Measurements from ENCODE around the gene BBOX1. TPM values are rescaled to one million over a fixed set of nuclear protein-coding genes. Genes with fewer than 3 reads are reported as not detected.

BBOX1 gene
- total RNA-seq, 1 donor from 2014 or later, result not detected

DNA sequence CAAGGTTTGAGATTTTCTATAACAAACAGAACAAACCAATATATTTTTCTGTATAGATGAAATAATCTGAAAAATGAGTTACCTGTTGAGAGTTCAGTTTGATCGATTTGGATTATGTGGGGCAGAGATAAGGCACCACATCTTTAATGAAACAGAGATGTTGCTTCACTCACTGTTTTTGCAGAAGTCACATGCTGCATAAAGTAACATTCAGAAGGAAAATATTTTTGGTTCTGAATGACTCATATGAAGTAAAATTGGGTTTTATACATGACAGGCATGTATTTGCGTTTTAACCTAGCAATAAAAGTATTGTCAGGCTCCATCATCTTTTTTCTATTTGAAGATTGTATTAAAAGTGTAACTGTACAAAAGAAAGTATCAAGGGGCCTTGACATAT is 77.8 kb downstream of the BBOX1 start:
- no peak overlapping the region for H3K27ac Mint-ChIP-seq (ENCODE audit: unreplicated experiment)
- no peak for DNase-seq (ENCODE audit: low spot score)
- no peaks in the 10 kb centered on the region for H3K36me3 Mint-ChIP-seq (ENCODE audit: low read depth, unreplicated experiment)
- H3K4me1 Mint-ChIP-seq (ENCODE audit: unreplicated experiment), result no peaks in the 10 kb centered on the region
- H3K27me3 Mint-ChIP-seq (ENCODE audit: unreplicated experiment), result no peaks in the 10 kb centered on the region
- no peak overlapping the region for H3K4me3 Mint-ChIP-seq (ENCODE audit: unreplicated experiment)
- TF ChIP-seq, protein P1, sequence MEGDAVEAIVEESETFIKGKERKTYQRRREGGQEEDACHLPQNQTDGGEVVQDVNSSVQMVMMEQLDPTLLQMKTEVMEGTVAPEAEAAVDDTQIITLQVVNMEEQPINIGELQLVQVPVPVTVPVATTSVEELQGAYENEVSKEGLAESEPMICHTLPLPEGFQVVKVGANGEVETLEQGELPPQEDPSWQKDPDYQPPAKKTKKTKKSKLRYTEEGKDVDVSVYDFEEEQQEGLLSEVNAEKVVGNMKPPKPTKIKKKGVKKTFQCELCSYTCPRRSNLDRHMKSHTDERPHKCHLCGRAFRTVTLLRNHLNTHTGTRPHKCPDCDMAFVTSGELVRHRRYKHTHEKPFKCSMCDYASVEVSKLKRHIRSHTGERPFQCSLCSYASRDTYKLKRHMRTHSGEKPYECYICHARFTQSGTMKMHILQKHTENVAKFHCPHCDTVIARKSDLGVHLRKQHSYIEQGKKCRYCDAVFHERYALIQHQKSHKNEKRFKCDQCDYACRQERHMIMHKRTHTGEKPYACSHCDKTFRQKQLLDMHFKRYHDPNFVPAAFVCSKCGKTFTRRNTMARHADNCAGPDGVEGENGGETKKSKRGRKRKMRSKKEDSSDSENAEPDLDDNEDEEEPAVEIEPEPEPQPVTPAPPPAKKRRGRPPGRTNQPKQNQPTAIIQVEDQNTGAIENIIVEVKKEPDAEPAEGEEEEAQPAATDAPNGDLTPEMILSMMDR (IDR thresholded peaks at IDR 0.05; ENCODE audit: unreplicated experiment), result no peak
- H3K9me3 Mint-ChIP-seq (ENCODE audit: unreplicated experiment), result no peaks in the 10 kb centered on the region

DNA sequence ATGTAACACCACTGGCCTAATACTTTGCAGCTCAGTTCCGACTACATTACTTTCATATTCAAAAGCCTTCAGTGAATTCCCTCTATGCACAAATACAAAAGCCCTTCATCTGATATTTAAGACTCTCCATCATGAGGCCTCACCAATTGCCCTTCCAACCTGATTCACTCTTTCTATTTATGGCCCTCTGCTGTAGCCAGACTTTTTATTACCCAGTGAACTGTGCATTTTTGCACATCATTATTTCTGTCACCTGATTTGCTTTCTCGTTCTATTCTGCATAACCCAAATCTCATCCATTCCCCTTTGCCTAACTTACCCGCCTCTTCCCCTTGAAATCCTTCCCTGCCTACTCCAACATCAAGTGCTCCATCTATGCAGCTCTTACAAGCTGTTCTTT is 78.3 kb downstream of the BBOX1 start:
- Mint-ChIP-seq H3K4me1 (ENCODE audit: unreplicated experiment) (no peaks in the 10 kb centered on the region), H3K27ac (ENCODE audit: unreplicated experiment) (no peak overlapping the region), H3K36me3 (ENCODE audit: low read depth, unreplicated experiment) (no peaks in the 10 kb centered on the region), H3K9me3 (ENCODE audit: unreplicated experiment) (no peaks in the 10 kb centered on the region), H3K4me3 (ENCODE audit: unreplicated experiment) (no peak overlapping the region), H3K27me3 (ENCODE audit: unreplicated experiment) (no peaks in the 10 kb centered on the region)
- TF ChIP-seq, protein P1 (IDR thresholded peaks at IDR 0.05; ENCODE audit: unreplicated experiment), result no peak
- no peak for DNase-seq (ENCODE audit: low spot score)

DNA sequence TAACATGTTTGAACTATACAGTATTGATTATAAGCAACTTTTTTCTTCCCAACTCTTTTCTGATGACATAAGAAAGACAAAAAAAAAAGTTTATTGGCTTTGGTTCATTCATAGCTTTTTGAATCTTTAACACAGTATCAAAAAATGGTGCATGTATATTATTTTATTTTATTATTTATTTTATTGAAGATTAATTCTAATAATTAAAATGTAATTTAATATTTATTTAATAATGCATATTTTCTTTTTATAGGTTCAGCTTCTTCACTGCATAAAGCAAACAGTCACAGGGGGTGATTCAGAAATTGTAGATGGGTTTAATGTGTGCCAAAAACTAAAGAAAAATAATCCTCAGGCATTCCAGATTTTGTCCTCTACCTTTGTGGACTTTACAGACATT is 78.8 kb downstream of the BBOX1 start:
- H3K4me3 Mint-ChIP-seq (ENCODE audit: unreplicated experiment), result no peak overlapping the region
- no peak for DNase-seq (ENCODE audit: low spot score)
- TF ChIP-seq, protein P1 (IDR thresholded peaks at IDR 0.05; ENCODE audit: unreplicated experiment), result no peak
- no peaks in the 10 kb centered on the region for H3K4me1 Mint-ChIP-seq (ENCODE audit: unreplicated experiment)
- no peaks in the 10 kb centered on the region for H3K36me3 Mint-ChIP-seq (ENCODE audit: low read depth, unreplicated experiment)
- H3K27me3 Mint-ChIP-seq (ENCODE audit: unreplicated experiment), result no peaks in the 10 kb centered on the region
- H3K9me3 Mint-ChIP-seq (ENCODE audit: unreplicated experiment), result no peaks in the 10 kb centered on the region
- no peak overlapping the region for H3K27ac Mint-ChIP-seq (ENCODE audit: unreplicated experiment)

DNA sequence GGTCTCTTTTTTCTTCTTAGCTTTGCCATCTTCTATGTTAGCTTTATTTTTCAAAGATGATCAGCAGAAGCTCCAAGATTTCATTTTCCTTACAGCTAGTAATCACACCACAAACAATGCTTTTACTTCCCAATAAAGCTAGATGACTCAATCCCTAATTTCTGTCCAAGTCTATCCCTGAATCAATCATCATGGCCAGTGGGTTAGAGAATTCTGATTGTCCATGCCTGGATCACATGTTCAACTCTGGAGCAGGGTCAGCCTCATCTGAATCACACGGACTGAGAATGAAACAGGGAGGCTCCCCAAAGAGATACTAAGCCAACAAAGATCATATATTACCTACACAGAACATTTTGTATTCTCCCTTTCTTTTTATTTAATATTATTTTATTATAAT is 79.6 kb downstream of the BBOX1 start:
- Mint-ChIP-seq H3K36me3 (ENCODE audit: low read depth, unreplicated experiment) (no peaks in the 10 kb centered on the region), H3K27ac (ENCODE audit: unreplicated experiment) (no peak overlapping the region), H3K4me3 (ENCODE audit: unreplicated experiment) (no peak overlapping the region), H3K27me3 (ENCODE audit: unreplicated experiment) (no peaks in the 10 kb centered on the region), H3K9me3 (ENCODE audit: unreplicated experiment) (no peaks in the 10 kb centered on the region), H3K4me1 (ENCODE audit: unreplicated experiment) (no peaks in the 10 kb centered on the region)
- TF ChIP-seq, protein P1 (IDR thresholded peaks at IDR 0.05; ENCODE audit: unreplicated experiment), result no peak
- DNase-seq (ENCODE audit: low spot score), result no peak

DNA sequence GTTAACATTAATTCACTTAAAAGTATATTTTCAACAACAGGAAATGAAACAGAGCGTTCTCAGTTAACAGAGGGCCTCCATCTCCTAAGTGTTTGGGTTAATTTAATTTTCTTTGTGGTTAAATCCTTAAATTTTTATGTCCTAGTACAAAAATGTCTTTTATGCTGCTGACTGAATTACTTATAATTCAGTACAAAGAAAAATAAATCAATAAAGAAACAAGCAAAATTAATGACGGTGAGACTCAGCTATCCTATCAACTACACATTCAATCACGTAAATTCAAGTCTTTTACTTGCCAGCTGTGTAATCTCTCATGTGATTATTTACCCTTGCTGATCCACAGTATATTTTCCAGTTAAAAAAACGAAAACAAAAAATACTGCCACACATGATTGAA is 81.4 kb downstream of the BBOX1 start:
- Mint-ChIP-seq H3K9me3 (ENCODE audit: unreplicated experiment) (no peaks in the 10 kb centered on the region), H3K4me3 (ENCODE audit: unreplicated experiment) (no peak overlapping the region), H3K27me3 (ENCODE audit: unreplicated experiment) (no peaks in the 10 kb centered on the region), H3K27ac (ENCODE audit: unreplicated experiment) (no peak overlapping the region), H3K36me3 (ENCODE audit: low read depth, unreplicated experiment) (no peaks in the 10 kb centered on the region), H3K4me1 (ENCODE audit: unreplicated experiment) (no peaks in the 10 kb centered on the region)
- DNase-seq (ENCODE audit: low spot score), result no peak
- TF ChIP-seq, protein P1 (IDR thresholded peaks at IDR 0.05; ENCODE audit: unreplicated experiment), result no peak
